Body of pancreas (tissue), 4 donors: ENCODE measurements around the gene MLXIP.

Experiments used
- CTCF ChIP-seq, 7 experiments: fragments of 450-650 bp in 4 of 7; fragments of 200-600 bp in 3 of 7; sonication (generic) in 3 of 7; IDR thresholded peaks; one replicate each; pipeline ENCODE4 v1.5.1; 2016 to 2019; ENCODE audit warnings: antibody characterized with exemption in 7 of 7
- POLR2A ChIP-seq, 3 donors: fragments of 450-650 bp; IDR thresholded peaks; one replicate each; pipeline ENCODE4 v1.6.1; 2016; ENCODE audit warnings: antibody characterized with exemption in 3 of 3, mild to moderate bottlenecking in 2 of 3

- TF ChIP-seq CTCF (IDR thresholded peaks at IDR 0.05) (no peak), POLR2A (IDR thresholded peaks at IDR 0.05) (no peak)
Measured at GRCh38 chr12:122106843-122107242, 28.3 kb downstream of the MLXIP start.
